Transverse colon (tissue), 4 donors: ENCODE results near the gene TNXB. TPM values are rescaled to one million over a fixed set of nuclear protein-coding genes. Genes with fewer than 3 reads are reported as not detected.

Experiments
- DNase-seq: peaks from one replicate; pipeline ENCODE4 v3.0.0-alpha.2; 2019
- H3K27ac ChIP-seq, 4 donors: fragments of 200-600 bp; sonication (generic); 2 replicates each; pipeline ENCODE4 v1.5.1; 2016 to 2018; ENCODE audit warnings: inconsistent platforms in 4 of 4
- H3K27me3 ChIP-seq: fragments of 200-600 bp; sonication (generic); 2 replicates; pipeline ENCODE4 v1.5.1; 2017; ENCODE audit warnings: inconsistent platforms
- H3K36me3 ChIP-seq, 4 donors: fragments of 200-600 bp; sonication (generic); 2 replicates each; pipeline ENCODE4 v1.5.1; 2017 to 2019; ENCODE audit warnings: inconsistent platforms in 4 of 4
- H3K4me1 ChIP-seq, 4 donors: fragments of 200-600 bp; sonication (generic); 2 replicates each; pipeline ENCODE4 v1.5.1; 2017 to 2020; ENCODE audit warnings: inconsistent platforms in 4 of 4
- H3K4me3 ChIP-seq, 4 donors: fragments of 200-600 bp; sonication (generic); 1 replicate in 1 of 4; 2 replicates in 3 of 4; pipeline versions ENCODE4 v1.5.1 to v1.6.1; 2017 to 2019; ENCODE audit warnings: inconsistent platforms in 4 of 4
- H3K9me3 ChIP-seq, 2 donors: fragments of 200-600 bp; sonication (generic); 2 replicates each; pipeline ENCODE4 v1.5.1; 2017 to 2019; ENCODE audit warnings: inconsistent platforms in 2 of 2
- CTCF ChIP-seq, 5 experiments: fragments of 200-600 bp in 3 of 5; fragments of 450-650 bp in 2 of 5; sonication (generic) in 3 of 5; IDR thresholded peaks; 1 replicate in 2 of 5; 2 replicates in 3 of 5; pipeline ENCODE4 v1.5.1; 2016 to 2017; ENCODE audit warnings: antibody characterized with exemption in 5 of 5, inconsistent platforms in 3 of 5, mild to moderate bottlenecking in 2 of 5, moderate library complexity in 1 of 5
- EP300 ChIP-seq: sonication (generic); formaldehyde crosslinking; IDR thresholded peaks from one replicate; pipeline ENCODE4 v1.6.1; 2017; ENCODE audit warnings: antibody characterized with exemption, low read depth
- POLR2A ChIP-seq: fragments of 450-650 bp; IDR thresholded peaks from one replicate; pipeline ENCODE4 v1.6.1; 2016; ENCODE audit warnings: antibody characterized with exemption, mild to moderate bottlenecking, moderate library complexity
- POLR2AphosphoS5 ChIP-seq, 3 donors: sonication (generic); formaldehyde crosslinking; IDR thresholded peaks; one replicate each; pipeline ENCODE4 v1.6.1; 2016; ENCODE audit warnings: antibody characterized with exemption in 3 of 3
- WGBS, 2 donors: methylation state at CpG; one replicate each; pipeline ENCODE4 v1.1.5; 2018; ENCODE audit warnings: low coverage in 1 of 2; 5-methylcytosine and 5-hydroxymethylcytosine counted together
- in situ Hi-C, 4 donors: fragments of 200-750 bp; cut with MboI; loops; one replicate each; pipeline versions ENCODE4 v1.15.0 to v1.15.1; 2017; ENCODE audit warnings: low sequenced_read_pairs in 3 of 4, low pct_ligation_motif_present in 1 of 4, low pct_unique_long_range_greater_than_20kb in 1 of 4
- intact Hi-C: fragments of 100-400 bp; cut with DNase I; formaldehyde crosslinking; loops from one replicate; pipeline ENCODE4 v1.15.1; 2023; ENCODE audit warnings: low total_unique reads
- total RNA-seq, 4 donors: library from RNA; depleted of rRNA; stranded (reverse); fragments of >200 nt; gene quantifications; one replicate each; pipeline ENCODE4 v1.1.0, GENCODE V29; 2016

TNXB gene
- total RNA-seq, 4 donors from 2014 or later = 47.7 to 205 (median 66.2) TPM

GRCh38 chr6:32153564-32154513 is 44.7 kb upstream of the TNXB start, which contains the start of gene PPT2:
Gene PPT2, plus strand, starts transcription at chr6:32154141. Its CDS starts 454 bp downstream, at chr6:32154595.
- WGBS, 2 donors = 0 to 2% methylated on average over 1 to 50 of the region's 52 CpGs
- TF ChIP-seq EP300 = no peak
- peak in 2 of 5 experiments; percentile 25 to 28 for TF ChIP-seq CTCF (IDR thresholded peaks at IDR 0.05)
- TF ChIP-seq POLR2AphosphoS5 (IDR thresholded peaks at IDR 0.05) = peak; percentile 64 to 75 (median 68)
- no peak for TF ChIP-seq POLR2A
- Histone ChIP-seq H3K9me3 (no peaks in the 10 kb centered on the region), H3K4me1 (peaks cover 15 to 38% (median 36%) of the 10 kb centered on the region in 4 donors), H3K4me3 (peak within 1 kb of the TSS; percentile 48 to 85 (median 70)), H3K27me3 (peaks cover 3% of the 10 kb centered on the region), H3K27ac (peak within 1 kb of the TSS; percentile 85 to 97 (median 90)), H3K36me3 (peaks cover 0 to 8% (median 0%) of the 10 kb centered on the region in 4 donors)
- in situ Hi-C loops (no loop called here), intact Hi-C loops (loop anchor here (1.0 to 5.0 kb wide), 4 partner anchors 24 to 502 kb away; partner anchors contain the start of genes BAG6, FKBPL and PBX2)
- DNase-seq = peak; percentile 88

- intact Hi-C loops = loop anchor here (1.0 to 5.0 kb wide), 3 partner anchors 23 to 501 kb away; partner anchors contain the start of genes BAG6, FKBPL and PBX2
- Histone ChIP-seq H3K27me3 (peaks cover 10% of the 10 kb centered on the region), H3K4me1 (peaks cover 15 to 38% (median 36%) of the 10 kb centered on the region in 4 donors), H3K36me3 (no peaks in the 10 kb centered on the region), H3K27ac (peak overlapping the region; percentile 85 to 97 (median 90)), H3K4me3 (peak overlapping the region; percentile 48 to 85 (median 70)), H3K9me3 (no peaks in the 10 kb centered on the region)
- 31 to 63% methylated on average over 20 to 35 of the region's 35 CpGs for WGBS, 2 donors
- in situ Hi-C loops = no loop called here
- DNase-seq = no peak
- TF ChIP-seq EP300 (no peak), CTCF (IDR thresholded peaks at IDR 0.05) (no peak)
These were observed 43.8 kb upstream of the TNXB start for GRCh38 chr6:32152769-32153563.

- Histone ChIP-seq H3K9me3 (no peaks in the 10 kb centered on the region), H3K27ac (peak within 1 kb of the TSS; percentile 85 to 97 (median 90)), H3K36me3 (no peaks in the 10 kb centered on the region), H3K27me3 (peaks cover 13% of the 10 kb centered on the region), H3K4me3 (peak within 1 kb of the TSS; percentile 22 to 71 (median 58)), H3K4me1 (peaks cover 15 to 38% (median 36%) of the 10 kb centered on the region in 4 donors)
- intact Hi-C loops = loop anchor here (2.0 to 5.0 kb wide), 2 partner anchors 39 to 500 kb away; partner anchors contain the start of genes BAG6 and PBX2
- DNase-seq = no peak
- WGBS, 2 donors = 30 to 44% methylated on average over 2 to 17 of the region's 24 CpGs
- in situ Hi-C loops = no loop called here
- no peak for TF ChIP-seq CTCF (IDR thresholded peaks at IDR 0.05)
- TF ChIP-seq POLR2AphosphoS5 (IDR thresholded peaks at IDR 0.05) = no peak
- no peak for TF ChIP-seq EP300
- TF ChIP-seq POLR2A = no peak
These were observed 43.0 kb upstream of the TNXB start, which contains the start of gene PRRT1 for GRCh38 chr6:32151863-32152768. Gene PRRT1, minus strand, starts transcription at chr6:32151939. Its CDS starts 112 bp downstream, at chr6:32151827.
